ENCODE data around the gene LAMA3.

LAMA3 gene

GRCh38 chr18:23805898-23806297 is 116.6 kb downstream of the LAMA3 start:
- no peak overlapping the region for H3K27ac ChIP-seq (ENCODE audit: low read length)
- no peak overlapping the region for H3K4me3 ChIP-seq (ENCODE audit: low read length in 2 of 2)
- no peaks in the 10 kb centered on the region for H3K36me3 ChIP-seq (ENCODE audit: control insufficient read depth in 2 of 2, insufficient read depth in 2 of 2, low read length in 2 of 2)
- H3K27me3 ChIP-seq (ENCODE audit: control insufficient read depth in 1 of 2, insufficient read depth in 2 of 2, low read length in 2 of 2), result no peaks in the 10 kb centered on the region
- no peaks in the 10 kb centered on the region for H3K9me3 ChIP-seq (ENCODE audit: control insufficient read depth in 2 of 2, low read length in 2 of 2)
- H3K4me1 ChIP-seq (ENCODE audit: control insufficient read depth, insufficient read depth, low read length), result no peaks in the 10 kb centered on the region
- H3K9ac ChIP-seq (ENCODE audit: low read length in 2 of 2), result no peak overlapping the region

GRCh38 chr18:23809415-23809814 is 120.2 kb downstream of the LAMA3 start:
- H3K27me3 ChIP-seq (ENCODE audit: control insufficient read depth in 1 of 2, insufficient read depth in 2 of 2, low read length in 2 of 2), result peaks cover 0 to 2% of the 10 kb centered on the region in 2 donors
- H3K9ac ChIP-seq (ENCODE audit: low read length in 2 of 2), result no peak overlapping the region
- no peak overlapping the region for H3K27ac ChIP-seq (ENCODE audit: low read length)
- no peaks in the 10 kb centered on the region for H3K36me3 ChIP-seq (ENCODE audit: control insufficient read depth in 2 of 2, insufficient read depth in 2 of 2, low read length in 2 of 2)
- no peak overlapping the region for H3K4me3 ChIP-seq (ENCODE audit: low read length in 2 of 2)
- no peaks in the 10 kb centered on the region for H3K9me3 ChIP-seq (ENCODE audit: control insufficient read depth in 2 of 2, low read length in 2 of 2)
- no peaks in the 10 kb centered on the region for H3K4me1 ChIP-seq (ENCODE audit: control insufficient read depth, insufficient read depth, low read length)

- H3K27ac ChIP-seq (ENCODE audit: low read length), result no peak overlapping the region
- H3K9ac ChIP-seq (ENCODE audit: low read length in 2 of 2), result no peak overlapping the region
- no peak overlapping the region for H3K4me3 ChIP-seq (ENCODE audit: low read length in 2 of 2)
- H3K36me3 ChIP-seq (ENCODE audit: control insufficient read depth in 2 of 2, insufficient read depth in 2 of 2, low read length in 2 of 2), result no peaks in the 10 kb centered on the region
- H3K4me1 ChIP-seq (ENCODE audit: control insufficient read depth, insufficient read depth, low read length), result peaks cover 4% of the 10 kb centered on the region
- H3K27me3 ChIP-seq (ENCODE audit: control insufficient read depth in 1 of 2, insufficient read depth in 2 of 2, low read length in 2 of 2), result peaks cover 0 to 2% of the 10 kb centered on the region in 2 donors
- H3K9me3 ChIP-seq (ENCODE audit: control insufficient read depth in 2 of 2, low read length in 2 of 2), result no peaks in the 10 kb centered on the region
Measured at GRCh38 chr18:23810396-23810795, 121.1 kb downstream of the LAMA3 start.

- H3K4me3 ChIP-seq (ENCODE audit: low read length in 2 of 2), result no peak overlapping the region
- H3K9me3 ChIP-seq (ENCODE audit: control insufficient read depth in 2 of 2, low read length in 2 of 2), result no peaks in the 10 kb centered on the region
- peaks cover 4% of the 10 kb centered on the region for H3K4me1 ChIP-seq (ENCODE audit: control insufficient read depth, insufficient read depth, low read length)
- no peak overlapping the region for H3K9ac ChIP-seq (ENCODE audit: low read length in 2 of 2)
- H3K27me3 ChIP-seq (ENCODE audit: control insufficient read depth in 1 of 2, insufficient read depth in 2 of 2, low read length in 2 of 2), result peaks cover 0 to 2% of the 10 kb centered on the region in 2 donors
- H3K36me3 ChIP-seq (ENCODE audit: control insufficient read depth in 2 of 2, insufficient read depth in 2 of 2, low read length in 2 of 2), result no peaks in the 10 kb centered on the region
- H3K27ac ChIP-seq (ENCODE audit: low read length), result no peak overlapping the region
Measured at GRCh38 chr18:23811176-23811575, 121.9 kb downstream of the LAMA3 start.

GRCh38 chr18:23812546-23813440 is 123.5 kb downstream of the LAMA3 start:
- no peak overlapping the region for H3K27ac ChIP-seq (ENCODE audit: low read length)

GRCh38 chr18:23814991-23815614 is 125.8 kb downstream of the LAMA3 start:
- Histone ChIP-seq H3K9me3 (ENCODE audit: control insufficient read depth in 2 of 2, low read length in 2 of 2) (no peaks in the 10 kb centered on the region), H3K27ac (ENCODE audit: low read length) (peak overlapping the region; percentile 3), H3K4me1 (ENCODE audit: control insufficient read depth, insufficient read depth, low read length) (peaks cover 4% of the 10 kb centered on the region), H3K4me3 (ENCODE audit: low read length in 2 of 2) (no peak overlapping the region), H3K36me3 (ENCODE audit: control insufficient read depth in 2 of 2, insufficient read depth in 2 of 2, low read length in 2 of 2) (no peaks in the 10 kb centered on the region), H3K27me3 (ENCODE audit: control insufficient read depth in 1 of 2, insufficient read depth in 2 of 2, low read length in 2 of 2) (peaks cover 0 to 2% of the 10 kb centered on the region in 2 donors), H3K9ac (ENCODE audit: low read length in 2 of 2) (no peak overlapping the region)

More at GRCh38 chr18:23812546-23813440, 123.5 kb downstream of the LAMA3 start:
- Histone ChIP-seq H3K9ac (ENCODE audit: low read length in 2 of 2) (no peak overlapping the region), H3K4me3 (ENCODE audit: low read length in 2 of 2) (no peak overlapping the region), H3K4me1 (ENCODE audit: control insufficient read depth, insufficient read depth, low read length) (peaks cover 4% of the 10 kb centered on the region), H3K36me3 (ENCODE audit: control insufficient read depth in 2 of 2, insufficient read depth in 2 of 2, low read length in 2 of 2) (no peaks in the 10 kb centered on the region), H3K9me3 (ENCODE audit: control insufficient read depth in 2 of 2, low read length in 2 of 2) (no peaks in the 10 kb centered on the region), H3K27me3 (ENCODE audit: control insufficient read depth in 1 of 2, insufficient read depth in 2 of 2, low read length in 2 of 2) (peaks cover 0 to 2% of the 10 kb centered on the region in 2 donors)

- Histone ChIP-seq H3K4me1 (ENCODE audit: control insufficient read depth, insufficient read depth, low read length) (peaks cover 4% of the 10 kb centered on the region), H3K36me3 (ENCODE audit: control insufficient read depth in 2 of 2, insufficient read depth in 2 of 2, low read length in 2 of 2) (no peaks in the 10 kb centered on the region), H3K27ac (ENCODE audit: low read length) (no peak overlapping the region), H3K27me3 (ENCODE audit: control insufficient read depth in 1 of 2, insufficient read depth in 2 of 2, low read length in 2 of 2) (peaks cover 0 to 2% of the 10 kb centered on the region in 2 donors), H3K9ac (ENCODE audit: low read length in 2 of 2) (no peak overlapping the region), H3K4me3 (ENCODE audit: low read length in 2 of 2) (no peak overlapping the region), H3K9me3 (ENCODE audit: control insufficient read depth in 2 of 2, low read length in 2 of 2) (no peaks in the 10 kb centered on the region)
Measured at GRCh38 chr18:23816021-23816420, 126.8 kb downstream of the LAMA3 start.

GRCh38 chr18:23816740-23817139 is 127.5 kb downstream of the LAMA3 start:
- Histone ChIP-seq H3K27me3 (ENCODE audit: control insufficient read depth in 1 of 2, insufficient read depth in 2 of 2, low read length in 2 of 2) (no peaks in the 10 kb centered on the region), H3K4me3 (ENCODE audit: low read length in 2 of 2) (no peak overlapping the region), H3K9me3 (ENCODE audit: control insufficient read depth in 2 of 2, low read length in 2 of 2) (no peaks in the 10 kb centered on the region), H3K36me3 (ENCODE audit: control insufficient read depth in 2 of 2, insufficient read depth in 2 of 2, low read length in 2 of 2) (no peaks in the 10 kb centered on the region), H3K27ac (ENCODE audit: low read length) (no peak overlapping the region), H3K9ac (ENCODE audit: low read length in 2 of 2) (no peak overlapping the region), H3K4me1 (ENCODE audit: control insufficient read depth, insufficient read depth, low read length) (peaks cover 4% of the 10 kb centered on the region)

- no peaks in the 10 kb centered on the region for H3K36me3 ChIP-seq (ENCODE audit: control insufficient read depth in 2 of 2, insufficient read depth in 2 of 2, low read length in 2 of 2)
- H3K27ac ChIP-seq (ENCODE audit: low read length), result no peak overlapping the region
- no peak overlapping the region for H3K9ac ChIP-seq (ENCODE audit: low read length in 2 of 2)
- no peak overlapping the region for H3K4me3 ChIP-seq (ENCODE audit: low read length in 2 of 2)
- H3K9me3 ChIP-seq (ENCODE audit: control insufficient read depth in 2 of 2, low read length in 2 of 2), result no peaks in the 10 kb centered on the region
- no peaks in the 10 kb centered on the region for H3K27me3 ChIP-seq (ENCODE audit: control insufficient read depth in 1 of 2, insufficient read depth in 2 of 2, low read length in 2 of 2)
- H3K4me1 ChIP-seq (ENCODE audit: control insufficient read depth, insufficient read depth, low read length), result peaks cover 4% of the 10 kb centered on the region
Measured at GRCh38 chr18:23819001-23819400, 129.7 kb downstream of the LAMA3 start.

GRCh38 chr18:23822590-23823385 is 133.5 kb downstream of the LAMA3 start:
- peaks cover 13% of the 10 kb centered on the region for H3K4me1 ChIP-seq (ENCODE audit: control insufficient read depth, insufficient read depth, low read length)
- H3K27ac ChIP-seq (ENCODE audit: low read length), result no peak overlapping the region
- H3K27me3 ChIP-seq (ENCODE audit: control insufficient read depth in 1 of 2, insufficient read depth in 2 of 2, low read length in 2 of 2), result no peaks in the 10 kb centered on the region
- no peak overlapping the region for H3K4me3 ChIP-seq (ENCODE audit: low read length in 2 of 2)
- no peaks in the 10 kb centered on the region for H3K36me3 ChIP-seq (ENCODE audit: control insufficient read depth in 2 of 2, insufficient read depth in 2 of 2, low read length in 2 of 2)
- H3K9me3 ChIP-seq (ENCODE audit: control insufficient read depth in 2 of 2, low read length in 2 of 2), result no peaks in the 10 kb centered on the region
- H3K9ac ChIP-seq (ENCODE audit: low read length in 2 of 2), result no peak overlapping the region
